ENCODE data around the gene RAB3GAP1.
"Not testable (repeated sequence)": the region's sequence is repeated elsewhere in the genome, so short reads cannot be mapped to it uniquely, and the experiment has no call there.

RAB3GAP1 gene

GRCh38 chr2:135055182-135055786, 3.2 kb downstream of the RAB3GAP1 start:
- DNase-seq (ENCODE audit: low read depth) = no peak

GRCh38 chr2:135056790-135057189, 4.7 kb downstream of the RAB3GAP1 start:
- no peak for DNase-seq (ENCODE audit: low read depth)

GRCh38 chr2:135059577-135059976, 7.5 kb downstream of the RAB3GAP1 start:
- no peak for DNase-seq (ENCODE audit: low read depth)

GRCh38 chr2:135063210-135063609, 11.1 kb downstream of the RAB3GAP1 start:
- DNase-seq (ENCODE audit: low read depth) = no peak

- no peak for DNase-seq (ENCODE audit: low read depth)
Observed at GRCh38 chr2:135064149-135064548, 12.1 kb downstream of the RAB3GAP1 start.

- no peak for DNase-seq (ENCODE audit: low read depth)
Observed at GRCh38 chr2:135066710-135067109, 14.6 kb downstream of the RAB3GAP1 start.

- no peak for DNase-seq (ENCODE audit: low read depth)
Observed at GRCh38 chr2:135072125-135072997, 20.3 kb downstream of the RAB3GAP1 start.

GRCh38 chr2:135074216-135074615, 22.1 kb downstream of the RAB3GAP1 start:
- DNase-seq (ENCODE audit: low read depth) = no peak

- no peak for DNase-seq (ENCODE audit: low read depth)
Observed at GRCh38 chr2:135076556-135076955, 24.5 kb downstream of the RAB3GAP1 start.

GRCh38 chr2:135078417-135078816, 26.3 kb downstream of the RAB3GAP1 start:
- no peak for DNase-seq (ENCODE audit: low read depth)

- DNase-seq (ENCODE audit: low read depth) = no peak
Observed at GRCh38 chr2:135086222-135086621, 34.1 kb downstream of the RAB3GAP1 start.

- DNase-seq (ENCODE audit: low read depth) = not testable (repeated sequence)
Observed at GRCh38 chr2:135089597-135089996, 37.5 kb downstream of the RAB3GAP1 start.

- DNase-seq (ENCODE audit: low read depth) = no peak
Observed at GRCh38 chr2:135091681-135092080, 39.6 kb downstream of the RAB3GAP1 start.

- DNase-seq (ENCODE audit: low read depth) = no peak
Observed at GRCh38 chr2:135093193-135093592, 41.1 kb downstream of the RAB3GAP1 start.

- DNase-seq (ENCODE audit: low read depth) = no peak
Observed at GRCh38 chr2:135093670-135094330, 41.7 kb downstream of the RAB3GAP1 start.

GRCh38 chr2:135094508-135094907, 42.4 kb downstream of the RAB3GAP1 start:
- DNase-seq (ENCODE audit: low read depth) = no peak

GRCh38 chr2:135095591-135095990, 43.5 kb downstream of the RAB3GAP1 start:
- no peak for DNase-seq (ENCODE audit: low read depth)

- DNase-seq (ENCODE audit: low read depth) = no peak
Observed at GRCh38 chr2:135096665-135097446, 44.8 kb downstream of the RAB3GAP1 start.

- no peak for DNase-seq (ENCODE audit: low read depth)
Observed at GRCh38 chr2:135097532-135098231, 45.6 kb downstream of the RAB3GAP1 start.

- no peak for DNase-seq (ENCODE audit: low read depth)
Observed at GRCh38 chr2:135099802-135100483, 47.9 kb downstream of the RAB3GAP1 start.

- no peak for DNase-seq (ENCODE audit: low read depth)
Observed at GRCh38 chr2:135103843-135104242, 51.8 kb downstream of the RAB3GAP1 start.
